AG09309 (cell line): ENCODE measurements around the gene DIP2C.

Experiments used
- DNase-seq: peaks from one replicate; pipeline ENCODE4 v3.0.0-alpha.2; 2010; ENCODE audit warnings: low read depth
- H3K4me3 ChIP-seq: 2 replicates; pipeline ENCODE4 v1.5.1; 2011; ENCODE audit warnings: mild to moderate bottlenecking, low read depth, low read length, moderate library complexity; ENCODE audit not compliant: control insufficient read depth
- CTCF ChIP-seq: IDR thresholded peaks from 2 replicates; pipeline ENCODE4 v1.5.1; 2011; ENCODE audit warnings: mild to moderate bottlenecking, low read depth, low read length, inconsistent platforms; ENCODE audit not compliant: insufficient read depth, control insufficient read depth; ENCODE audit errors: missing control alignments

The DIP2C gene

GRCh38 chr10:492836-493235, 196.6 kb downstream of the DIP2C start:
- no peak for TF ChIP-seq CTCF
- H3K4me3 ChIP-seq, result no peak overlapping the region
- no peak for DNase-seq

- no peak for TF ChIP-seq CTCF
- no peak overlapping the region for H3K4me3 ChIP-seq
- no peak for DNase-seq
Observed at GRCh38 chr10:491667-492424, 197.6 kb downstream of the DIP2C start.

GRCh38 chr10:490891-491571, 198.4 kb downstream of the DIP2C start:
- DNase-seq, result peak; percentile 61
- peak overlapping the region; percentile 5 for H3K4me3 ChIP-seq
- TF ChIP-seq CTCF, result no peak

- no peak for TF ChIP-seq CTCF
- DNase-seq, result peak; percentile 74
- H3K4me3 ChIP-seq, result no peak overlapping the region
Observed at GRCh38 chr10:490256-490655, 199.2 kb downstream of the DIP2C start.

- TF ChIP-seq CTCF, result no peak
- no peak overlapping the region for H3K4me3 ChIP-seq
- no peak for DNase-seq
Observed at GRCh38 chr10:489330-489729, 200.1 kb downstream of the DIP2C start.

- no peak for TF ChIP-seq CTCF
- no peak for DNase-seq
- H3K4me3 ChIP-seq, result no peak overlapping the region
Observed at GRCh38 chr10:488933-489215, 200.6 kb downstream of the DIP2C start.
